Urothelium cell line (cell line): Measurements from ENCODE around the gene ANXA11.

Experiments
- DNase-seq: peaks from one replicate; pipeline ENCODE4 v3.0.0; 2011; ENCODE audit warnings: low spot score, mixed read lengths
- FAIRE-seq: peaks from 2 replicates; lab custom pipeline; 2011; peaks lifted over from hg19 to GRCh38; lab: Jason Lieb, UNC

The ANXA11 gene

DNA sequence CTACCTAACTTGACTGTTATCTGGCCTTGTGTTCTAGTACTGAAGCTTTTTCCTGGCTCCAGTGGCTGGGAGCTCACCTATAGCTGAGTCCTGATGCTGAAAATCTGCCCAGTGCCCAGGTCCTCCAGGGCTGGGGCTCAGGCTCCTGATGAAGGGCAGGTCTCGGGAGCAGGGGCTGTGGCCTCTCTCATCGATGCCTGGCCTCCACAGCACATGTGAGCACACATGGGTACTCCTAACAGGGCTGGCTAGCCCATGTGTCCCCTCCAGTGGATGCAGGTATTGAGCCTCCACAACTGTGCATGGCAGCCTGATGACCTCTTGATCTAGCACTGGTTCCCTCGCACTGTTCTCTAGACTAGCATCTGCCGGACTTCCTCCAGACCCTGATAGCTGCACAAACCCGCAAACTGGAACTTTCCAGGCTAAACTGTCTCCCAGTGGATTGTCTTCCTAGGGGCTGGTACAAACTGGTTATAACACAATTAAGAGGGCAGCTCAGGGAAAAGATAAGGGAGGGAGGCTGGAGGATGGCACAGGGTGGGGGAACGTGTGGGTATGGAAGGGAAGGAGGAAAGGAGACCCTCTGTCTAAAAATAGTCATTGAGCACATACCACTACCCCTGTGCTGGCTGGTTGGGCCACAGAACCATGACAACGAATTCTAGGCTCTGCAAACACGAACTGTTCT, 37.7 kb downstream of the ANXA11 start:
- no peak for FAIRE-seq
- no peak for DNase-seq

DNA sequence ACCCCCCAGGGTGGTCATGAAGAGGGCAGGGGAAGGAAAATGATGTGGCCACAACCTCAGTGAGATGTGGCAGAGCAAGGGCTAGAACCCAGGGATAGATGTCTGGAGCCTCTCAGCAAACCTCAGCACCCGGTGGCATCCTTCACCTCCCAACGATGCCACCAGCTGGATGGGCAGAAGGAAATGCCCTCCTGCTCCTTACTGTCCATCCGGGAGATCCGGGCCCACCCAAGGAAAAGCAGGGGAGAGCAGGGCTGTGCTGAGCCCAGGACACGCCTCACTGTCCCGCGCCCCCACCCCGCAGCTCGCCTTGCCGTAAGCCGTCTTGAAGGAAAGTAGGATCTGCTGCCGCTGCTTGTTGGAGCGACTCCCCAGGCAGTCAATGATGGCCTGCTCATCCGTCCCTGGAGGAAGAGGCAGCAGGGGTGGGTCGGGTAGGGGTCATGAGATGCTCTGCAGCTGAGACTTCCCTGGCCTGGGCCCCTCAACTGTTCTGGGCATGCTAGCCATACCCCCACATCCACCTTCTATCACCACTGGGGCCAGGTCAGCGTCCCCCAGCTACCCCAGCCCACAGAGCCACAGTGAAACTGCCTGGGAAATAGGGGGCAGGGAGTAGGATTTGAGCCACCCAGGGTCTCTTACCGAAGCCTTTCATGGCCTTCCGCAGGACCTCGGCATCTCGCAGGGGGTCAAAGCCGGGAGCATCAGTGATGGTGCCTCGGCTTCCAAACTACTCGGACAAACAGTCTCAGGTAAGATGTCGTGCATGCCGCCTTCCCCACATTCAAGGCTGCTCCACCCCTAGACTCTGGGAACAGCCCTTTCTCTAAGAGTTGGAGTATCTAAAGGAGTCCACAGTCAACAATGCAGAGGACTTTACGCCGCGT, 38.5 kb downstream of the ANXA11 start:
- FAIRE-seq (no peak), DNase-seq (no peak)

DNA sequence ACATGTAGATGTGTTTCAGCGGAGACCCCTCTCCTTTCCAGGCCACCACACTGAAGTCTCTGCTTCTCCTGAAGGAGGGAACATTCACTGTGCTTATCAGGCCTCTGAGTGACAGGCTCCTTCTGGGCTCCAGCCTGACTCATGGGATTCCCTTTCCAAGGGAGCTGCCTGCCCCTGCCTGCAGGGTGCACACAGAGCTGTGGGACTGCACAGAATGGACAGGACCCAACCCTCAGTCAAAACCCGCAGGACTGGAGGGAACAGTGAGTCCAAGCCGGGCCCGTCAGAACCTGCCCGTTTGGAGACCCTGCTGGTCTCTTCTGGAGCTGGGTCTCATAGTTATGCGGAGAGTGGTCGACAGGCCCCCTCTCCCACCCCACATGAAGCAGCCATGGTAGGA, 40.2 kb downstream of the ANXA11 start:
- FAIRE-seq (no peak), DNase-seq (no peak)

DNA sequence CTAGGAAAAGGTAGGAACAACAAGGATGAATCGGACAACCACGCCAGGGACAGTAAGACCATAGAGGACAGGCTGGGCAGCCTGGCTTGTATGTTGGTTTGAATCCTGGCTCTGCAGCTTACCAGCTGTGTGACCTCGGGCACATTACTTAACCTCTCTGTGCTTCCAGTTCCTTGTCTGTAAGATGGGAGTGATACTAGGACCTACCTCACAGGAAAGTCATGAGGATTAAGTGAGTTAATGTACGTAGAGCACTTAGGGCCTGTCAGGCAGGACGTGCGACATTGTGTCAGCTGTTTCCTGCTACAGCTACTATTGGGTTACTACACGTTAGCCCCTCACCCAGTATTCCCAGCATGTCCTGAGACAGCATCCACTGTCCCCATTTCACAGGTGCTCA, 40.7 kb downstream of the ANXA11 start:
- FAIRE-seq, result peak; percentile 32
- DNase-seq, result no peak

DNA sequence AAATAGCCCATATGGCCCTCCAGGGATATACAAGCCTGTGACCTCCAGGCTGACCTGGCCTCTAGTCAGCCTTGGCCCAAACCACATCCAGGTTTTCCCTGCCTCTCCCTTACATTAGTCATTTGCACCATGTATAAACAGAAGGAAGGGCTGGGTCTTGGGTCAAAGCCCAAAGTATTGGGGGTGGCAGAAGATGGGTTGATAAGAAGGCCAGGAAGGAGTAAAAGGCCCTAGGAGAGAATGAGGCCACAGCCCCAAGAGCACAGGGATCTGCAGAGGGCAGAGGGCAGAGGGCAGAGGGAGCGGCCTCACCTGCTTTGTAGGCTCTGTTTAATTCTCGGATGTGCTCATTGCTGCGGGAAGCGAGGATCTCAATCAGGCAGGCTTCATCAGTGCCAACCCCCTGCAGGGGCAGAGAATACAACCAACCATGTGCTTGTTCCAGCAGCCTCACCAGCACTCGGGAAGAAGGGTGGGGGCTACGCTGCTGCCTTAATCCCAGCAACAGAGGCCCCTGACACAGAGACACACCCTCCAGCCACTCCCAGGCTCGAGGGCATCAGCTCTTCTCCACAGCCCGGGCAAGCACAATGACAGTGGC, 41.5 kb downstream of the ANXA11 start:
- DNase-seq (no peak), FAIRE-seq (no peak)

DNA sequence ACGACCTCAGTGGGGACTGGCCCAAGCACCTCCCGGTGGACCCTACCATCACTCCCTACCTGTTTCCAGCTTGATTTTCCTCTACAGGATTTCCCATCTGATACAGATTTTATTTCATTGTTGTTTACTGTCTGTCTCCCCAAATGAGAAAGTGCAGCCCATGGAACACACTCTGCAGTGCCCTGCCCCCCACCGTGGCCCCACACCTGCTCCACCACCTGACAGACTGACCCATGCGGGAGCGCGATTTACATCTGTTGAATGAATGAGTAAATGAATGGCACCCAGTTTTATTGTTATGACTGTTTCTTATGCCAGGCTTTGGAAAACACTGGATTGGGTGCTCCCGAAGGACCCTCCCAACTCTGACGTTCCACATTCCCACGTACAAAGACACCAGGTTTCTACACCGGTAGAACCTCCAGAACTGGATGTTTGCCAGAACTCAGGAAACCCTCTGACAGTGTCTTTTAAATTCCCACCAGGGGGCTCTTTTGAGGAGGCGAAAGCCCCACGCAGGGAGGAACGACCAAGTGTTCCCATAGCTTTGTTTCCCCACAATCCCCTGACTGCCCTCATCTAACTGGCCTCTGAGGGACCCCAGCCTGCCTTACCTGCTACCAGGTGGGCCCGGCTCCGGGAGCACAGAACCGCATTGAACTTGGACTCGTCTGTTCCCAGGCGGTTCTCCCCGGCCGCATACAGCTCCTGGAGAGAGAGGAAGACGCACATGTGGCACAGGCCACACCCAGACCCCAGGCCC, 43.8 kb downstream of the ANXA11 start:
- DNase-seq, result no peak
- FAIRE-seq, result no peak

DNA sequence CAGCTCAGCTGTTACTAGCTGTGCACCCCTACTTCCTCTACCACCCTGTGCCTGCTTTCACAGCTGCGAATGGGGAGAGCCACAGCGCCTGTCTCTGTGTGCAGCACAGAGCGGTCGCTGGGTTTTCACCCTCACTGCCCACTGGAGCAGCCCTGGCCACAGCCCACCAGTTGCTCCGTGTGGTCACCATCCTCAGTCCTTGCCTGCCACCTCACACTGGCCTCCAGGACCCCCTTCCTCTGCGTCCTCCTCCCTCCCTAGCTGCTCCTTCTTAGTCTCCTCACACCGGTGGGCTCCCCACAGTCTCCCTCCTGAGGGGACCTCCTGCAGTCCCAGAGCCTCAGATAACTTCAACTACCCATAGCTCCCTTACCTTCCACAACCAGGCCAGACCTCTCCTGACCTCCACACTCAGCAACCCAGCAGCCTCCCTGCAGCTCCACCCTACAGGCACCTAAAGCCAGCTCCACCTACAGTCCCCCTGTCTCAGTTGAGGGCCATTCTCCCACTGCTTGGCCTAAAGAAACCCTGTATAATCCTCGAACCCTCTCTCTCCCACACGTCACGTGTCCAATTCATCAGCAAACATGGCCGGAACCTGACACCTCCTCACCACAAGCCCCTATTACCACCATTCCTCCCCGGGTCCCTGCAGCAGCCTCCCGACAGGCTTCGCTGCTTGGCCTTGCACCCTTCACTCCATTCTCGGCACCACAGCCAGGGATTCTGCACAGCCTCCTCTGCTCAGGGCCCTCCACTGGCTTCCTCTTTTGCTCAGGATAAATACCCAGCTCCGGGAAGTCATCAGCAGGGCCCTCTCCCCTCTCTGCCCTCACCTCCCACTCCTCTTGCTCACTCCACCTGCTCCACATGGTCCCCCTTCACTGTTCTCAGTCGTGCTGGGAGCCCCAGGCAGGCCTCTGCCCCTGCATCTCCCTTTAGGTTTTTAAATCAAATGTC, 44.7 kb downstream of the ANXA11 start:
- no peak for FAIRE-seq
- no peak for DNase-seq

DNA sequence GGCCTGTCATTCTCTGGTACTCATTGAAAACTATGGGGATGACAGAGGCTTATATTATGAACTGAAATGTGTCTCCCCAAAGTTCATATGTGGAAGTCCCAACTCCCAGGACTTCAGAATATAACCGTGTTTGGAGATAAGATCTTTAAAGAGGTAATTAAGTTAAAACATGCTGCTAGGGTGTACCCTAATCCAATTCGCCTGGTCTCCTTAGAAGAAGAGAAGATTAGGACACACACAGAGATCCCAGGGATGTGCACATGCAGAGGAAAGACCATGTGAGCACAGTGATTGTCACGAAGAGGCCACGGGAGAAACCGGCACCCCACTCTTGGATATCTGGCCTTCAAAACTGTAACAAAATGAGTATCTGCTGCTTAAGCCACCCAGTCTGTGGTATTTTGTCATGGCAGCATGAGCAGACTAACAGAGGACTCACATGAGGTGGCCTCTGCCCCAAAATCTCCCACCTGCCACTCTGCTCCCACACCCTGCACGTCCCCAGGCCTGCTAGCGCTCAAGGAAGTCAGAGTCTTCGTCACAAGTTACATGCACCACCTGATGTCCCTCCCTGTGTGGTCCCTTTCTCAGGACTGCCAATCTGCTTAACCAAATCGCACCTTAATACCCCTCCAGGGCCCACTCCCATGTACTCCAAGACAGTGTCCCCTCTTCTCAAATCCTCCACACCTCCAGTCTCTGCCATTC, 46.0 kb downstream of the ANXA11 start:
- FAIRE-seq (no peak), DNase-seq (no peak)

DNA sequence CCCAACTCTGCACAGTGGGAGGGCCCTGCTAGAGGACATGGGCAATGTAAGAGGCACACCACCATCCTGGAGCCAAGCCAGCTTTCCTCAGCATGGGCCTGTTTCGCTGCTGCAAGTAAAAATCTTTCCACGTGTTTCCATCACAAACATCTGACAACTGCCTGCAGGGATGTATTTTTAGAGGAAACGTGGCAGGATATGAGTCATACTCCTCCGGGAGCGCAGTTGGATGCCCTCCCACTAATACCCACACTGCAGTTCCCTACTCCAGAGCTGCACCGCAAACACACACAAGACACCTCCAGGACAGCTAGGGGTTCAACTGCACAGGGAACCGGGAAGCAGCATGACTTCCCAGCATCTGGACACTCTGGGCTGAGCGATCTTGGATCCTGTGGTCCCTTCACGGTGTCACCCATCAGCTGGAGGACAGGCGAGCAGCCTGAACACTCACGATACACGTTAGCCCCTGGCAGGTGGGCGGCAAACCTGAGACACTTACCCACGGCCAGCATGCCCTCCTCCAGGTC, 46.7 kb downstream of the ANXA11 start:
- DNase-seq, result peak; percentile 94
- FAIRE-seq, result peak; percentile 87

DNA sequence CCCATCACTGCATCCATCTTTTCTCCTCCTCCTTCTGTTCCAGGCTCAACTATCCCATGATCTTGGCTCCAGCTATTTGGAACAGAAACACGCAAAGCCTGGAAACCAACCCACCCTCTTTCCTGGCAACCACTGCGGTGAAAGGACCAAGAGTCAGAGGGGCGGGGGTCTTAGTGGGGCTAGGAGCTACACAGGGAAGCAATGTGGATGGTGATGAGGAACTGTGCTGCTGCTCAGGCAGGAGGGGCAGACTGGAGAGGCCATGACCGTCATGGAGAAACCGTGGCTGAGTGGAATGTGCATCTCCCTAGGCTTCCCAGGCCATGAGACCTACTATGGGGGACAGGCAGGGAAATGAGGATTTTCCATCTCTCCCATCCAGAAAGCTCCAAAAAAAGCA, 47.2 kb downstream of the ANXA11 start:
- no peak for DNase-seq
- no peak for FAIRE-seq

DNA sequence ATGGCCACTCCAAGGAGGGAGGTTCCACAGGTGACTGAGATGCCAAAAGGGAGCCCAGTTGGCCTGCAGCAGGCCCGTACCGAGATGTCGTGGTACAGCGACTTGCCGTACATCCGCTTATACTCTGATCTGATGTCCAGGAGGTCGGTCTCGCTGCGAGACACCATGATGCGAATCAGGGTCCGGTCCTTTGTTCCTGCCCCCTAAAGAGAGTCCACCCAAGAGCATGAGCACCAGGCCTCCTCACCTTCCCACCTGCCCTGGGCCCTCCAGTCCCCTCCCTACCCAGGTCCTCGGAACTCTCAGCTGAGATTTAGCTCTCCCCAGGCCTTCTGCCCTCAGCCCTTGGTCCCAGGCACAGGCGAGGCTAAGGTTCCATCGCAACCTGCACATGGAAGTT, 47.8 kb downstream of the ANXA11 start:
- DNase-seq, result no peak
- FAIRE-seq, result no peak

DNA sequence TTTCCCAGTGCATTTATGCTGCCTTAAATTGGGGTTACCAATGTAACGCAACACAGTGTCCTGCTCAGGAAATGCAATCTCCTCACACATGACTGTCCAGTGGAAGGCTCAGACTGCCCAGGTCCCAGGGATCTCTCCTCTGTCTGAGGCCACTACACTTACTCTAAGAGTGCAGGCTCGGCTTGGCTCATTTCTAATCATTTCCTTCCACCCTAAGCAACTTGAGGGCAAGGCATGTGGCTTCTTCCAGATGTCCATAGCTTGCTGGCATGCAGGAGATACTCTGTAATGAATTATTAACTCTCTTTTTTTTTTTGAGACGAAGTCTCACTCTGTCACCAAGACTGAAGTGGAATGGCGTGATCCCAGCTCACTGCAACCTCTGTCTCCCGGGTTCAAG, 49.1 kb downstream of the ANXA11 start:
- no peak for FAIRE-seq
- DNase-seq, result no peak

DNA sequence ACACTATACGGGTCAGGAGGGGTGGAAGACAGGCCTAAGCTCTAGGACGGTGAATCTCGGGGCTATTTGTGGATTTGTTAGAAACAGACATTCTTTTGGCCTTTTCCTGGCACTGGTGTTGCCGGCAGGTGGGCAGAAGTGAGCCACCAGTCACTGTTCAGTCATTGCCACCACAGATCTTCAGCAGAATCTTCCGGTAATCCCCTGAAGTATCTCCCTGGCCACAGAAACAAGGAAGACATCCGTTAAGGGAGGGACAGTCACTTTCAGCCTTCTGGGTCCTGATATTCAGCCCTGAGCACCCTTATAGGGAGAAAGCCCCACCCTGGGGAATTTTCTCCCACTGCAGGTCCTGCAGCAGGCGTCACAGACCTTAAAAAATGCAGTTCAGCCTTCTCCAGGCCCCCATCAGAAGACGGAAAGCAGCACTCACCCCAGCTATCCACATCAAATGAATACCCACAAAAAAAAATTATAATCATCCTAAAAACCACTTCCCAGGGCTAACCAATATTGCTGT, 49.6 kb downstream of the ANXA11 start:
- DNase-seq (no peak), FAIRE-seq (no peak)

DNA sequence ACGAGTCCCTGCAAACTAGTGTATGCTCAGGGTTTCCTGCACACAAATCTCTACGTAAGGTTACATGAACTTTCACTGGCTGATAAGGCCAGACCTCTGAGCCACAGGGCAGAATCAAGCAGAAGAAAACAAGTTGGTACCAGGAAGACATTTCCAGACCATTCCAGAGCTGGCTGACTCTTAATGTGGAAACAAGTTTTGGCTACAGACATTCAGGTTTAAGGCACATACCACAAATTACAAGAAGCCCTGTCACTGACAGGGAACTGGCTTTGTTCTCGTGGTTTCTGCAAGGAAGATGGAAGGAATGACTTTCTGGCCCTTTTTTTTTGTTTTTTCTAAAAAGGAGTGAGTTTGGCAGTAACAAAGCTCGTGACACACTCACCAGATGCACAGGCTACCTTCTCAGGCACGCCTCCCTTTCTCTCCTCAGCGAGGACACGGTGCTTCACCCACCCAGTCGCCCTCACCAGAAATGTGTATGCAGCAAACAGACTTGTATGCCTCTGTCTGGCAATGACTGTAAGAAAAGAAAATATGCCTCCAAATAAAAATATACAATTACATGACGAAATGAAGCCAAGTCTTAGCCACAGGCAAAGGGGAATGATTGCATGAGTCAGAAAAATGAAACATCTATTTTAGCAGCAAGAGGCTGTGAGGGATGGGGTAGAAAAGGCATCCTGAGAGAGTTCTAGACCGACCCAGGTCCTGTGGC, 50.2 kb downstream of the ANXA11 start:
- FAIRE-seq (no peak), DNase-seq (no peak)

DNA sequence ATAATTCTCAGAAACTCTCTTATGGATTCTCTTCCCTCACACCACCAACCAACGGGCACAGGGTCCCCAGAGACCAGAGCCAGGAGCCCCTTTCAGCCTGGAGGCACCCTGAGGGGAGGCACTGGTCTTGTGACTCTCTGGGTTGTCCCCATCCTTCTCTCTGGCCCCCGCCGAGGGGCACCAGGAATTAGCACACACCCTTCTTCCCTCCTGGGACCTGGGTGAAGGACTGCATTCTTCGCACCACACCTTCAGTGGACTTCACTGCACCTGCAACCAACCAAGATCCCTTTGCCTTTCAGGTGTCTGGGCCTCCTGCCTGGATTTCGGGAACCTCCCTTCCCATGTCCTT, 50.7 kb downstream of the ANXA11 start:
- no peak for DNase-seq

DNA sequence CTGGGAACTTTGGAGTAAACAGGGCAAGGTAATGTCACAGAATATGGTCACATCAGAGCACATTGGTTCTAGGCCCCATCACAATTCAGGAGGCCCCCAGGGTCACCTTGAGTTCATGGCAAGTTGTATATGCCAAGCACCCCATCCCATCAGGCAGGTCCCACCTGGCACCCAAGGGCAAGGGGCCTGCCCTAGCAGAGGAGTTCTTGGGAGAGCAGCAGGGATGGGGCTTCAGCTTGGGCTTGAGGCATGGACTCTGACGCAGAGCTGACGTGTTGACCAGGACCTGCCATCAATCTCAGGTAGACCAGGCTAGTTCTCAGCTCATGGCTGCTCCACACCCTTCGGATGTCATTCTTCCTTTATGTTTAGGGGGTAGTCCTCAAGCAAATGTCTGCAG, 51.9 kb downstream of the ANXA11 start:
- DNase-seq (no peak), FAIRE-seq (no peak)

More for the DNA sequence above, 50.7 kb downstream of the ANXA11 start:
- no peak for FAIRE-seq

DNA sequence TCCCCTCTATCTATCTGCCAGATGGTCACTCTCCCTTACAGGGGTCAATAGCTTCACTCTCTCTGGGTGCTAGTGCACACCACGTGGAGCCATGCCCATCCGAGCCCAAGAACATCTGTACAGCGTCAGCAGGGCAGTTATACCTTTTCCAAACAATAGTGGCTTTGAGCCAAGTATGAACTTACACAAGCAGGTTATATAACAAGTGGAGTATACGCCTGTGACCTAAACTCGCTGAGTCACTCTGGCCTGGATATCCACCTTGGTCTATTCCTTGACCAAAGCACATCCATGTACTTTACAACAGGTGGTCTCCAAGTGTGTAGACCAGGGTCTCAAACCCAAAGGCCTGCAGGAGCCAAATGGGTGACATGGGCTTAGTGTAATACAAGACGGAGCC, 52.5 kb downstream of the ANXA11 start:
- DNase-seq, result no peak
- FAIRE-seq, result no peak

DNA sequence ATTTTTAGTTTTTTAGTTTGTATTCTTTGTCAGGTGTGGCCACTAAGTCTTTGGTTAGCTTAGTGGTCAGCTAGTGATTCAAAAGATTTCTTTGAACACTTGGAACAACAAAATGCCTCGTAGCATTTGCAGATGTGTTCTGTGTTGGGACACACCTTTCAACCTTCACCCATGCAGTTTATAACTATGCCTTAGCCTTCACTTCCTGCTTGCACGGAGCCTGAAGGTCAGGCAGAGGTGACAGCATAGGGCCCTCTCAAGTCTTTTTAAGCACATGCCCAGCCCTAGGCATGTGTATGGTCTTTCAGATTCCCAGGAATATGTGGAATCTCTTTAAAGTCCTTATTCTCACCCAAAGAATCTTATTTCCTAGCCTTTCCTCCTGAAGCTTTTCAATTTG, 55.2 kb downstream of the ANXA11 start:
- FAIRE-seq, result no peak
- no peak for DNase-seq
